22Rv1 (cell line): ENCODE measurements around the gene ERRFI1.

Source experiments
- CTCF ChIP-seq: fragments of 450-650 bp; IDR thresholded peaks from 2 replicates; pipeline ENCODE4 v1.5.1; 2017; ENCODE audit warnings: mild to moderate bottlenecking
- ZFX ChIP-seq: fragments of 450-650 bp; IDR thresholded peaks from 2 replicates; pipeline ENCODE4 v1.6.1; 2017; ENCODE audit warnings: antibody characterized with exemption, borderline replicate concordance

DNA sequence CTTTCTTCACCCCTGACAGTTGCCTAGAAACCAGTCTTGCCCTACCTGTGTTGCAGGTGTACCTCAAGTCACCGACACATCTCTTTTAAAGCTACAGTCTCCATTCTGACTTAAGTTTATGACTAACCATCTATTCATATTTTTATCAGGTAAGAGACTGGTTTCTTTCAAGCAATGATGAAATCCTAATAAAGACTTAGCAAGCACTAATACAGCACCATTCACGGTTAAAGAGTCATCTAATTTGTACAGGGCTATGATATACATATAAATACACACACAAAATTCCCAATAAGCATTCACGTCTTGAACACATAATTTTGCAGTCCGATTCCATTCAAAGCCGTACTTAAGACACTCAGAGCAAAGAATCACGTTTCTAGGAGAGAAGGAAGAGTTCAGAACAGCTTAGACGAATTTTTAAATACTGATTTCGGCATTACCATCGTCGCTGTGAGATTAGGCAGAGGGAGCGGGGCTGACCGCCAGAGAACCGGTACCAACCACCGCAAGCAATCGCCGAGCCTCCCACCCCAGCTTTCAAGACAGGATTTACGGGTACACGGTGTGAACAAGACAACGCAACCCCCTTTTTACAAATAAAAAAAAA lies 943 bp downstream of the ERRFI1 start:
- TF ChIP-seq CTCF (no peak), ZFX (no peak)
